Natural killer cell (primary cell): Measurements from ENCODE around the gene CTNNA2. TPM values are rescaled to one million over a fixed set of nuclear protein-coding genes. Genes with fewer than 3 reads are reported as not detected.

Source experiments
- ATAC-seq, 3 donors: fragments of 150-1000 bp in 2 of 3; fragments of 200-7000 bp in 1 of 3; cut with Tn5 transposase; 1 replicate in 1 of 3; 2 replicates in 2 of 3; pipeline ENCODE4 v1.10.0; 2021; ENCODE audit warnings: mild to moderate bottlenecking in 2 of 3, moderate library complexity in 2 of 3
- DNase-seq, 2 donors: peaks; one replicate each; pipeline versions ENCODE4 v3.0.0 to v3.0.0-alpha.2; 2013 to 2021; ENCODE audit warnings: mixed read lengths in 1 of 2
- H3K27ac ChIP-seq: one replicate; pipeline ENCODE4 v1.5.1; 2013; ENCODE audit warnings: mild to moderate bottlenecking, low read length
- H3K27me3 ChIP-seq: one replicate; pipeline ENCODE4 v1.6.1; 2013; ENCODE audit warnings: low read length; ENCODE audit not compliant: control insufficient read depth, insufficient read depth
- H3K36me3 ChIP-seq: one replicate; pipeline ENCODE4 v1.6.1; 2013; ENCODE audit warnings: low read length; ENCODE audit not compliant: control insufficient read depth, insufficient read depth
- H3K4me1 ChIP-seq: one replicate; pipeline ENCODE4 v1.6.1; 2013; ENCODE audit warnings: low read length; ENCODE audit not compliant: control insufficient read depth, insufficient read depth
- H3K4me3 ChIP-seq: one replicate; pipeline ENCODE4 v1.5.1; 2013; ENCODE audit warnings: low read length
- H3K9me3 ChIP-seq: one replicate; pipeline ENCODE4 v1.6.1; 2013; ENCODE audit warnings: low read length; ENCODE audit not compliant: control insufficient read depth, insufficient read depth
- H3K27ac Mint-ChIP-seq, 2 donors: one replicate each; pipeline ENCODE4 v1.8.0; 2022; ENCODE audit warnings: mild to moderate bottlenecking in 2 of 2, mixed read lengths in 2 of 2, moderate library complexity in 1 of 2
- H3K27me3 Mint-ChIP-seq, 2 donors: one replicate each; pipeline ENCODE4 v1.8.0; 2022; ENCODE audit warnings: low read depth in 2 of 2, mixed read lengths in 2 of 2
- H3K36me3 Mint-ChIP-seq: one replicate; pipeline ENCODE4 v1.8.0; 2022; ENCODE audit warnings: mixed read lengths
- H3K4me1 Mint-ChIP-seq, 2 donors: one replicate each; pipeline ENCODE4 v1.8.0; 2022; ENCODE audit warnings: mixed read lengths in 2 of 2
- H3K4me3 Mint-ChIP-seq: one replicate; pipeline ENCODE4 v1.8.0; 2022; ENCODE audit warnings: mild to moderate bottlenecking, moderate library complexity, mixed read lengths
- H3K9me3 Mint-ChIP-seq, 2 donors: one replicate each; pipeline ENCODE4 v1.8.0; 2022; ENCODE audit warnings: mixed read lengths in 2 of 2
- WGBS: methylation state at CpG from one replicate; pipeline ENCODE4 v1.1.7; 2013; ENCODE audit warnings: missing lambda C conversion rate; ENCODE audit not compliant: insufficient coverage; 5-methylcytosine and 5-hydroxymethylcytosine counted together
- intact Hi-C: fragments of 100-400 bp; cut with micrococcal nuclease; formaldehyde crosslinking; loops from one replicate; pipeline ENCODE4 v1.14.2; 2022
- total RNA-seq, 4 donors: library from RNA; stranded (reverse); fragments of 120-200 nt in 1 of 4; gene quantifications; one replicate each; pipeline versions ENCODE4 v1.2.3 to v1.2.4, GENCODE V29; 2013 to 2022
- TF ChIP-seq, protein P1 (sequence below): fragments of 200-600 bp; IDR thresholded peaks from one replicate; pipeline ENCODE4 v1.8.0; 2022; ENCODE audit warnings: antibody characterized with exemption

CTNNA2 gene
- total RNA-seq, 3 donors from 2014 or later (not counting 1 experiment from before 2014, with no cell fraction given) = not detected

DNA sequence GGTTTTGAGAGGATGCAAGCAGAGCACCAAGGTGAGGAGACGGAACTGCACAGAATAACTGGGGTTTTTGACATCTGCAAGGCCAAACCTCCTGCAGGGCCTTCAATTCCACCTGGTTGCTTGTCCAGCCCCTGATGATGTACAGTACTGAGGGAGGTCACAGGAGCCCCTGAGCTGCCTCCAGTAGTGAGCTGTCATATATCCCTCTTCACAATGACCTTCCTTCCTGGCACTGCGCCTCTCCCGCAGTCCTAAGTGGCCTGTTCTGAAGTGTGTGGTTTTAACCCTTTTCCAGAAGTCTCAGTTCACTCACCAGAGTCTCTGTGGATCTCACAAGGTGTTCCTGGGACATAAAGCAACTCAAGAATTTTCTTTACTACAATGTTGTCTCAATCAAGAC, 746.4 kb downstream of the CTNNA2 start:
- Mint-ChIP-seq H3K4me1 (no peaks in the 10 kb centered on the region), H3K9me3 (peaks cover 10 to 12% of the 10 kb centered on the region in 2 donors)
- 82% methylated on average over 3 of the region's 3 CpGs for WGBS

DNA sequence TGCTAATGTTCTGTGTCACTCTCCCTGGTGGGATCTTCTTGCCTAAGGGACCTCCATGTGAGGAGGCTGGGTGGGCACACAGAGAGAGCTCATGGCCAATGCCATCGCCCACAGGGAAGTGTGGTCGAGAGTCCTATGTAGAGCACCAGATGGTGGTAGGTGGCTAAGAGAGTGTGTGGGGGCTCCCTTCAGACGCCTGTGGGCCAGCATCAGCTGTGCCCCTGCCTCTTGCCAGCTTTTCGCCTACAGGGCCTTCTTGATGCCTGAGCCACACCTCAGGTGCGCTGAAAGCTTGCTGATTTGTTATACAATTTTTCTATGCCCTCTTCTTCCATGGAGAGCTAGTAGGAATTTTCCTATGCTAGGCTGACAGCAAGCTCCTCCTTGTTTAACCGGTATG, 753.4 kb downstream of the CTNNA2 start:
- Mint-ChIP-seq H3K4me3 (no peak overlapping the region), H3K4me1 (no peaks in the 10 kb centered on the region), H3K27me3 (no peaks in the 10 kb centered on the region), H3K36me3 (no peaks in the 10 kb centered on the region), H3K9me3 (peaks cover 17 to 23% of the 10 kb centered on the region in 2 donors), H3K27ac (no peak overlapping the region)
- Histone ChIP-seq H3K4me3 (no peak overlapping the region), H3K27ac (no peak overlapping the region), H3K9me3 (peaks cover 16% of the 10 kb centered on the region), H3K36me3 (no peaks in the 10 kb centered on the region), H3K27me3 (no peaks in the 10 kb centered on the region), H3K4me1 (no peaks in the 10 kb centered on the region)
- intact Hi-C loops = no loop called here
- DNase-seq (no peak), ATAC-seq (no peak)
- TF ChIP-seq, protein P1, sequence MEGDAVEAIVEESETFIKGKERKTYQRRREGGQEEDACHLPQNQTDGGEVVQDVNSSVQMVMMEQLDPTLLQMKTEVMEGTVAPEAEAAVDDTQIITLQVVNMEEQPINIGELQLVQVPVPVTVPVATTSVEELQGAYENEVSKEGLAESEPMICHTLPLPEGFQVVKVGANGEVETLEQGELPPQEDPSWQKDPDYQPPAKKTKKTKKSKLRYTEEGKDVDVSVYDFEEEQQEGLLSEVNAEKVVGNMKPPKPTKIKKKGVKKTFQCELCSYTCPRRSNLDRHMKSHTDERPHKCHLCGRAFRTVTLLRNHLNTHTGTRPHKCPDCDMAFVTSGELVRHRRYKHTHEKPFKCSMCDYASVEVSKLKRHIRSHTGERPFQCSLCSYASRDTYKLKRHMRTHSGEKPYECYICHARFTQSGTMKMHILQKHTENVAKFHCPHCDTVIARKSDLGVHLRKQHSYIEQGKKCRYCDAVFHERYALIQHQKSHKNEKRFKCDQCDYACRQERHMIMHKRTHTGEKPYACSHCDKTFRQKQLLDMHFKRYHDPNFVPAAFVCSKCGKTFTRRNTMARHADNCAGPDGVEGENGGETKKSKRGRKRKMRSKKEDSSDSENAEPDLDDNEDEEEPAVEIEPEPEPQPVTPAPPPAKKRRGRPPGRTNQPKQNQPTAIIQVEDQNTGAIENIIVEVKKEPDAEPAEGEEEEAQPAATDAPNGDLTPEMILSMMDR = no peak
- WGBS = 79% methylated on average over 6 of the region's 6 CpGs

More for the DNA sequence above, 746.4 kb downstream of the CTNNA2 start:
- no peaks in the 10 kb centered on the region for H3K4me1 ChIP-seq
- H3K4me3 ChIP-seq = no peak overlapping the region
- Mint-ChIP-seq H3K27me3 (no peaks in the 10 kb centered on the region), H3K27ac (no peak overlapping the region), H3K36me3 (no peaks in the 10 kb centered on the region), H3K4me3 (no peak overlapping the region)
- intact Hi-C loops = no loop called here
- H3K27me3 ChIP-seq = no peaks in the 10 kb centered on the region
- ATAC-seq = no peak
- peaks cover 3% of the 10 kb centered on the region for H3K9me3 ChIP-seq
- no peak overlapping the region for H3K27ac ChIP-seq
- DNase-seq = no peak
- H3K36me3 ChIP-seq = no peaks in the 10 kb centered on the region
- TF ChIP-seq, protein P1 = no peak

DNA sequence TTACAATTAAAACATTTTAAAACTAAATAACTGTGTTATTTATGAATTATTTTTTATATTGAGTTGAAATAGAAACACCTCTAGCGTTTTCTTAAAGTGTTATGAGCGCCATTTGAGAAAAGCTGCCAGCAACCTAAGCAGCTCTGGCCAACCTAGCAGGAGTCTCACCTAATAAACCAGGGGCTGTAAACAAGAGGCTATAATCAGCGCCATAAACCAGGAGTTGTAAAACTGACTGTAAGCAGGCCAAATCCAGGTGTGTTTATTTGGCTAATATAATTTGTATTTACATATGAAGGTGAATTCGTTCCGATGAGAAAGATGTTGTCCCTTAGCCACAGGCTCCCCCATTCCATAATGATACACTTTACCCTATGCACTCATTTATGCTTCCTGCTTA, 757.0 kb downstream of the CTNNA2 start:
- Histone ChIP-seq H3K27ac (no peak overlapping the region), H3K27me3 (no peaks in the 10 kb centered on the region), H3K4me1 (no peaks in the 10 kb centered on the region), H3K36me3 (no peaks in the 10 kb centered on the region), H3K4me3 (no peak overlapping the region), H3K9me3 (peaks cover 14% of the 10 kb centered on the region)
- WGBS = 89% methylated on average over 4 of the region's 5 CpGs
- ATAC-seq (no peak), DNase-seq (no peak)
- peaks cover 21 to 22% of the 10 kb centered on the region in 2 donors for H3K9me3 Mint-ChIP-seq
- no peak overlapping the region for H3K27ac Mint-ChIP-seq
- H3K27me3 Mint-ChIP-seq = no peaks in the 10 kb centered on the region
- TF ChIP-seq, protein P1 = no peak
- H3K4me1 Mint-ChIP-seq = no peaks in the 10 kb centered on the region
- no peaks in the 10 kb centered on the region for H3K36me3 Mint-ChIP-seq
- intact Hi-C loops = no loop called here
- H3K4me3 Mint-ChIP-seq = no peak overlapping the region

DNA sequence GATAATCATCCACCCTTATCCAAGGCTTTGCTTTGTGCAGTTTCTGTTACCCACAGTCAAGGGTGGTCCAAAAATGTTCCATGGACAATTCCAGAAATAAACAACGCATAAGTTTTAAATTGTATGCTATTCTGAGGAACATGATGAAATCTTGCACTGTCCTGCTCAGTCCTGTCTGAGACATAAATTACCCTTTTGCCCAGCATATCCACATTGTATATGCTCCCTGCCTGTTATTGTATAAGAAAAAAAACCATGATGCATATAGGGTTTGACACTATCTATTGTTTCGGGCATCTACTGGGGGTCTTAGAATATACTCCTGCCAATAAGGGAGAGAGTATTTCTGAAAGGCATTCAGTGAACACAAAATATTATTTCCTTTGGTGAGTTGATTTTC, 767.7 kb downstream of the CTNNA2 start:
- Histone ChIP-seq H3K36me3 (no peaks in the 10 kb centered on the region), H3K27me3 (no peaks in the 10 kb centered on the region), H3K4me1 (no peaks in the 10 kb centered on the region), H3K4me3 (no peak overlapping the region), H3K27ac (no peak overlapping the region), H3K9me3 (no peaks in the 10 kb centered on the region)
- no peaks in the 10 kb centered on the region for H3K4me1 Mint-ChIP-seq
- H3K27me3 Mint-ChIP-seq = no peaks in the 10 kb centered on the region
- intact Hi-C loops = no loop called here
- TF ChIP-seq, protein P1 = no peak
- no peak overlapping the region for H3K27ac Mint-ChIP-seq
- 87% methylated on average over 2 of the region's 2 CpGs for WGBS
- H3K36me3 Mint-ChIP-seq = no peaks in the 10 kb centered on the region
- ATAC-seq (no peak), DNase-seq (no peak)
- H3K4me3 Mint-ChIP-seq = no peak overlapping the region
- H3K9me3 Mint-ChIP-seq = peaks cover 10 to 16% of the 10 kb centered on the region in 2 donors
